Measurements from ENCODE around the gene TUBGCP5. TPM values are rescaled to one million over a fixed set of nuclear protein-coding genes. Genes with fewer than 3 reads are reported as not detected.

The TUBGCP5 gene
- polyA plus RNA-seq, 1 donor from 2014 or later = 23.3 TPM

DNA sequence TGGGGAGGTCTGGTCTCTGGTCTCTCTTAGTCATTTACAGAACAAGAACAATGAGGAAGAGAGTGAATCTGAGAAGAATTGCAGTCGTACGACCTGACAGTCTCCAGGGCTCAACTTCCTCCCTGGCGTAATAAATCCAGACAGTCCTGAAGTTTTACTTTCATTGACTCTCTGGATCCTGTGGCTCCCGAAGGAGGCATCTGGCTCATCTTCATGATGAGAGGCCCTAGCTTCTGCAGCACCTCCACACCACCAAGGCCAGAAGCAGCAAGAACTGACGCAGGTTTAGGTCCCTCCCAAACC is 47.4 kb downstream of the TUBGCP5 start:
- H3K36me3 ChIP-seq (ENCODE audit: insufficient read depth, low read length) = no peaks in the 10 kb centered on the region
- H3K9ac ChIP-seq (ENCODE audit: low read length) = no peak overlapping the region
- no peaks in the 10 kb centered on the region for H3K27me3 ChIP-seq (ENCODE audit: insufficient read depth, low read depth, low read length)
- H3K9me3 ChIP-seq (ENCODE audit: low read length) = no peaks in the 10 kb centered on the region
- H2AFZ ChIP-seq (ENCODE audit: low read depth, low read length) = no peak overlapping the region
- no peaks in the 10 kb centered on the region for H4K20me1 ChIP-seq (ENCODE audit: insufficient read depth)
- H3F3A ChIP-seq (ENCODE audit: insufficient read depth, low read length, poor library complexity, severe bottlenecking) = no peaks in the 10 kb centered on the region
- no peaks in the 10 kb centered on the region for H3K9me2 ChIP-seq (ENCODE audit: insufficient read depth, low read length)
- H3K4me3 ChIP-seq (ENCODE audit: low read length) = no peak overlapping the region
- H3K27ac ChIP-seq (ENCODE audit: low read length) = no peak overlapping the region
- H3K79me2 ChIP-seq (replicated peaks; ENCODE audit: insufficient read depth, low read length) = no peaks in the 10 kb centered on the region
- TF ChIP-seq, protein P1, sequence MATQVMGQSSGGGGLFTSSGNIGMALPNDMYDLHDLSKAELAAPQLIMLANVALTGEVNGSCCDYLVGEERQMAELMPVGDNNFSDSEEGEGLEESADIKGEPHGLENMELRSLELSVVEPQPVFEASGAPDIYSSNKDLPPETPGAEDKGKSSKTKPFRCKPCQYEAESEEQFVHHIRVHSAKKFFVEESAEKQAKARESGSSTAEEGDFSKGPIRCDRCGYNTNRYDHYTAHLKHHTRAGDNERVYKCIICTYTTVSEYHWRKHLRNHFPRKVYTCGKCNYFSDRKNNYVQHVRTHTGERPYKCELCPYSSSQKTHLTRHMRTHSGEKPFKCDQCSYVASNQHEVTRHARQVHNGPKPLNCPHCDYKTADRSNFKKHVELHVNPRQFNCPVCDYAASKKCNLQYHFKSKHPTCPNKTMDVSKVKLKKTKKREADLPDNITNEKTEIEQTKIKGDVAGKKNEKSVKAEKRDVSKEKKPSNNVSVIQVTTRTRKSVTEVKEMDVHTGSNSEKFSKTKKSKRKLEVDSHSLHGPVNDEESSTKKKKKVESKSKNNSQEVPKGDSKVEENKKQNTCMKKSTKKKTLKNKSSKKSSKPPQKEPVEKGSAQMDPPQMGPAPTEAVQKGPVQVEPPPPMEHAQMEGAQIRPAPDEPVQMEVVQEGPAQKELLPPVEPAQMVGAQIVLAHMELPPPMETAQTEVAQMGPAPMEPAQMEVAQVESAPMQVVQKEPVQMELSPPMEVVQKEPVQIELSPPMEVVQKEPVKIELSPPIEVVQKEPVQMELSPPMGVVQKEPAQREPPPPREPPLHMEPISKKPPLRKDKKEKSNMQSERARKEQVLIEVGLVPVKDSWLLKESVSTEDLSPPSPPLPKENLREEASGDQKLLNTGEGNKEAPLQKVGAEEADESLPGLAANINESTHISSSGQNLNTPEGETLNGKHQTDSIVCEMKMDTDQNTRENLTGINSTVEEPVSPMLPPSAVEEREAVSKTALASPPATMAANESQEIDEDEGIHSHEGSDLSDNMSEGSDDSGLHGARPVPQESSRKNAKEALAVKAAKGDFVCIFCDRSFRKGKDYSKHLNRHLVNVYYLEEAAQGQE (IDR thresholded peaks at IDR 0.05; ENCODE audit: borderline replicate concordance) = no peak
- TF ChIP-seq MXI1 (conservative IDR thresholded peaks at IDR 0.05; ENCODE audit: poor library complexity, severe bottlenecking) (no peak), EP300 (conservative IDR thresholded peaks at IDR 0.05; ENCODE audit: poor library complexity, severe bottlenecking) (no peak), RAD21 (conservative IDR thresholded peaks at IDR 0.05) (no peak), SMC3 (conservative IDR thresholded peaks at IDR 0.05; ENCODE audit: poor library complexity) (no peak)
- H3K4me2 ChIP-seq (ENCODE audit: low read length) = no peak overlapping the region

DNA sequence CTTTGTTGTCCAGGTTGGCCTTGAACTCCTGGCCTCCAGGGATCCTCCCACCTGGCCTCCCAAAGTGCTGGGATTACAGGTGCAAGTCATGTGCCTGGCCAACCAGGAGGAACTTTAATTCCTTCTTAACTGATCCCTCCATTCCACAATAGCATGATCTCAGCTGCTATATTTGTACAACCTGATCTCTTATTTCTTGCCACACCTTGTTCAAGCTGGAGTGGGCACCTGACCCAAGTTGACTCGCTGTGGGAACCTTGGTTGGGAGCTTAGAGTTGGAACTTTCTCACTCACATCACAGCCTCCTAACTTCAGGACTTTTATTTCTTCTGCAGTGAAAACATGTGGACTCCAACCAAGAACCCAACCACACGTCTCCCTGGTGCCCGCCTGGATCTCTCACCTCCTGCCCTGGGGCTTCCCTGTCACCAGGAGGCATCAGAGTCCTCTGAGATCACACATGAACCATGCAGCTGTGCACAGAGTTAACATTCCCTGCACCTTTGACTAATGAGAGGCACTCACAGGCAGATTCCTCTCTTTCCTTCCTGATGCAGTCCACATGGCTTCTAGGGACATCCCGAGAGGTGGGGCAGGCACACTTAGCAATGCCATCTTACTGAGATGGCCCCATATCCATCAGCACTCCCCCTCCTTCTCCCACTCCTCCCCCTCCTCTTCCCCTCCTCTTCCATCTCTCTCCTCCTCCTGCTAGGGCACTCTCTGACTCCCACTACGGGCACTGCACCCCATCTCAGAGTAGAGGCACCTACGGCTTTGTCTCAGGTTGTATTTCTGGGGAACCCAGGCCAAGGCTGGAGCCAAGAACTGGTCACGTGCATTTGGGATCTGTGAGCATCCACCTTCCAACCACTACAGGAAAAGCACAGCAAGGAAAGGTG is 49.5 kb downstream of the TUBGCP5 start:
- H3K9me3 ChIP-seq (ENCODE audit: low read length) = no peaks in the 10 kb centered on the region
- no peaks in the 10 kb centered on the region for H3K27me3 ChIP-seq (ENCODE audit: insufficient read depth, low read depth, low read length)
- no peak overlapping the region for H2AFZ ChIP-seq (ENCODE audit: low read depth, low read length)
- H3K4me3 ChIP-seq (ENCODE audit: low read length) = no peak overlapping the region
- no peaks in the 10 kb centered on the region for H3F3A ChIP-seq (ENCODE audit: insufficient read depth, low read length, poor library complexity, severe bottlenecking)
- H3K36me3 ChIP-seq (ENCODE audit: insufficient read depth, low read length) = no peaks in the 10 kb centered on the region
- TF ChIP-seq EP300 (conservative IDR thresholded peaks at IDR 0.05; ENCODE audit: poor library complexity, severe bottlenecking) = no peak
- TF ChIP-seq, protein P1 (IDR thresholded peaks at IDR 0.05; ENCODE audit: borderline replicate concordance) = no peak
- TF ChIP-seq MXI1 (conservative IDR thresholded peaks at IDR 0.05; ENCODE audit: poor library complexity, severe bottlenecking) = no peak
- TF ChIP-seq RAD21 (conservative IDR thresholded peaks at IDR 0.05) = no peak
- TF ChIP-seq EZH2 (IDR thresholded peaks at IDR 0.05; ENCODE audit: borderline replicate concordance, insufficient read depth, low read length, poor library complexity, severe bottlenecking) = no peak
- TF ChIP-seq, protein P2, sequence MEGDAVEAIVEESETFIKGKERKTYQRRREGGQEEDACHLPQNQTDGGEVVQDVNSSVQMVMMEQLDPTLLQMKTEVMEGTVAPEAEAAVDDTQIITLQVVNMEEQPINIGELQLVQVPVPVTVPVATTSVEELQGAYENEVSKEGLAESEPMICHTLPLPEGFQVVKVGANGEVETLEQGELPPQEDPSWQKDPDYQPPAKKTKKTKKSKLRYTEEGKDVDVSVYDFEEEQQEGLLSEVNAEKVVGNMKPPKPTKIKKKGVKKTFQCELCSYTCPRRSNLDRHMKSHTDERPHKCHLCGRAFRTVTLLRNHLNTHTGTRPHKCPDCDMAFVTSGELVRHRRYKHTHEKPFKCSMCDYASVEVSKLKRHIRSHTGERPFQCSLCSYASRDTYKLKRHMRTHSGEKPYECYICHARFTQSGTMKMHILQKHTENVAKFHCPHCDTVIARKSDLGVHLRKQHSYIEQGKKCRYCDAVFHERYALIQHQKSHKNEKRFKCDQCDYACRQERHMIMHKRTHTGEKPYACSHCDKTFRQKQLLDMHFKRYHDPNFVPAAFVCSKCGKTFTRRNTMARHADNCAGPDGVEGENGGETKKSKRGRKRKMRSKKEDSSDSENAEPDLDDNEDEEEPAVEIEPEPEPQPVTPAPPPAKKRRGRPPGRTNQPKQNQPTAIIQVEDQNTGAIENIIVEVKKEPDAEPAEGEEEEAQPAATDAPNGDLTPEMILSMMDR (IDR thresholded peaks at IDR 0.05; ENCODE audit: poor library complexity, severe bottlenecking) = no peak
- no peak for TF ChIP-seq TAF1 (IDR thresholded peaks at IDR 0.05; ENCODE audit: low read depth)
- TF ChIP-seq SMC3 (conservative IDR thresholded peaks at IDR 0.05; ENCODE audit: poor library complexity) = no peak
- no peak for TF ChIP-seq POLR2AphosphoS5 (IDR thresholded peaks at IDR 0.05)
- H4K20me1 ChIP-seq (ENCODE audit: insufficient read depth) = no peaks in the 10 kb centered on the region
- H3K4me2 ChIP-seq (ENCODE audit: low read length) = no peak overlapping the region
- H3K27ac ChIP-seq (ENCODE audit: low read length) = no peak overlapping the region
- H3K79me2 ChIP-seq (replicated peaks; ENCODE audit: insufficient read depth, low read length) = no peaks in the 10 kb centered on the region
- no peak overlapping the region for H3K9ac ChIP-seq (ENCODE audit: low read length)
- H3K9me2 ChIP-seq (ENCODE audit: insufficient read depth, low read length) = no peaks in the 10 kb centered on the region
